GM12892 (cell line): ENCODE measurements around the gene ADGRB3.

Source experiments
- POLR2A ChIP-seq: IDR thresholded peaks from 2 replicates; pipeline ENCODE4 v1.6.1; 2011; ENCODE audit warnings: low read depth, low read length, control low read depth
- POLR2AphosphoS5 ChIP-seq: IDR thresholded peaks from 2 replicates; pipeline ENCODE4 v1.6.1; 2011; ENCODE audit warnings: low read depth, low read length, control low read depth

GRCh38 chr6:69378326-69378725 lies 743.2 kb downstream of the ADGRB3 start:
- no peak for TF ChIP-seq POLR2A
- TF ChIP-seq POLR2AphosphoS5: no peak
